ENCODE data around the gene MREG.

Gene MREG

DNA sequence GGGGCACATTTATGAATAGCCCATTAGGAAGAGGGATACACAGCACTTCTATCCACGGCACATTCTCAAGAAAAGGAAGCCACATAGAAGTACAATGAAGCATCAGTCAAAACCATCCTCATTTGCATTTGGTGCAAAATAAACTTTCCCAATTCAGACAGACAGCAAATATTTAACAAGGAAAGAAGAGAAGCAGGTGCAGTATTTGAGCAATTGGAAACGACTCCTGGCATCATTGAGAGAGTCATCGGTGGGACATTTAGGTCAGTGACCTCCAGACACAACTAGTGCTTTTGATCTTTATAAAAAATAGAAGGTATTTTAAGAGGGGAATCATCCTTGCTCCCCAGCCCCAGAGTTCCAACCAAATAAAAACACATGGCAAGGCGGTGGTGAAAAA is 118.0 kb downstream of the MREG start:
- Histone ChIP-seq H3K4me2 (ENCODE audit: low read depth, low read length) (no peak overlapping the region), H2AFZ (ENCODE audit: low read length) (no peak overlapping the region), H3K4me1 (ENCODE audit: low read length) (peaks cover 3% of the 10 kb centered on the region), H3K27ac (ENCODE audit: low read length) (no peak overlapping the region), H3K36me3 (replicated peaks; ENCODE audit: insufficient read depth, low read length) (no peaks in the 10 kb centered on the region), H3F3A (ENCODE audit: insufficient read depth, low read length) (no peaks in the 10 kb centered on the region), H3K27me3 (replicated peaks; ENCODE audit: insufficient read depth, low read length) (no peaks in the 10 kb centered on the region), H3K9me2 (replicated peaks; ENCODE audit: insufficient read depth, low read length) (no peaks in the 10 kb centered on the region), H4K20me1 (ENCODE audit: insufficient read depth, low read length) (no peaks in the 10 kb centered on the region), H3K79me2 (ENCODE audit: low read length) (no peaks in the 10 kb centered on the region), H3K9ac (ENCODE audit: low read length) (no peak overlapping the region), H3K9me3 (replicated peaks; ENCODE audit: insufficient read depth, low read length) (no peaks in the 10 kb centered on the region), H3K4me3 (ENCODE audit: low read length) (no peak overlapping the region)
- TF ChIP-seq EZH2phosphoT487 (IDR thresholded peaks at IDR 0.05; ENCODE audit: low read length): no peak
- no peak for TF ChIP-seq EZH2 (optimal IDR thresholded peaks at IDR 0.05; ENCODE audit: low read depth, low read length)
- TF ChIP-seq, protein P1, sequence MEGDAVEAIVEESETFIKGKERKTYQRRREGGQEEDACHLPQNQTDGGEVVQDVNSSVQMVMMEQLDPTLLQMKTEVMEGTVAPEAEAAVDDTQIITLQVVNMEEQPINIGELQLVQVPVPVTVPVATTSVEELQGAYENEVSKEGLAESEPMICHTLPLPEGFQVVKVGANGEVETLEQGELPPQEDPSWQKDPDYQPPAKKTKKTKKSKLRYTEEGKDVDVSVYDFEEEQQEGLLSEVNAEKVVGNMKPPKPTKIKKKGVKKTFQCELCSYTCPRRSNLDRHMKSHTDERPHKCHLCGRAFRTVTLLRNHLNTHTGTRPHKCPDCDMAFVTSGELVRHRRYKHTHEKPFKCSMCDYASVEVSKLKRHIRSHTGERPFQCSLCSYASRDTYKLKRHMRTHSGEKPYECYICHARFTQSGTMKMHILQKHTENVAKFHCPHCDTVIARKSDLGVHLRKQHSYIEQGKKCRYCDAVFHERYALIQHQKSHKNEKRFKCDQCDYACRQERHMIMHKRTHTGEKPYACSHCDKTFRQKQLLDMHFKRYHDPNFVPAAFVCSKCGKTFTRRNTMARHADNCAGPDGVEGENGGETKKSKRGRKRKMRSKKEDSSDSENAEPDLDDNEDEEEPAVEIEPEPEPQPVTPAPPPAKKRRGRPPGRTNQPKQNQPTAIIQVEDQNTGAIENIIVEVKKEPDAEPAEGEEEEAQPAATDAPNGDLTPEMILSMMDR (IDR thresholded peaks at IDR 0.05; ENCODE audit: low read length): no peak
- DNase-seq: no peak

All from MM.1S (cell line).